K562 (cell line): ENCODE measurements around the gene GTPBP2. TPM values are rescaled to one million over a fixed set of nuclear protein-coding genes. Genes with fewer than 3 reads are reported as not detected.

Experiments
- ATAC-seq: fragments of 200-7000 bp; cut with Tn5 transposase; 3 replicates; pipeline ENCODE4 v1.9.1; 2020; ENCODE audit warnings: moderate library complexity
- BruUV-seq: library from RNA; stranded (reverse); fragments of 400-500 nt; replicated peaks from 2 replicates; lab custom pipeline; 2021; lab: Mats Ljungman, UMichigan
- CTCF ChIA-PET: fragments of 300-600 bp; formaldehyde crosslinking; extraction: SDS; loops from one replicate; lab custom pipeline; 2021; ENCODE audit warnings: low intra/inter-chr PET ratio; lab: Yijun Ruan, JAX
- POLR2A ChIA-PET: fragments of 300-600, 350-650 bp; sonication (Branson Sonifier 250); formaldehyde crosslinking; extraction: SDS; loops from one replicate; lab custom pipeline; 2021; ENCODE audit warnings: antibody characterized with exemption, inconsistent platforms; lab: Yijun Ruan, JAX
- DNase-seq, 4 experiments: peaks; one replicate each; pipeline versions ENCODE4 v3.0.0 to v3.0.0-alpha.2; 2011 to 2018; ENCODE audit warnings: low spot score in 3 of 4, mixed read lengths in 3 of 4; ENCODE audit errors: extremely low read depth in 1 of 4
- FAIRE-seq: peaks from 2 replicates; lab custom pipeline; 2011; peaks lifted over from hg19 to GRCh38; lab: Jason Lieb, UNC
- H2AFZ ChIP-seq: 2 replicates; pipeline ENCODE4 v1.6.0; 2011; ENCODE audit warnings: low read depth, low read length, control low read depth, inconsistent platforms
- H3K27ac ChIP-seq: fragments of 200-600 bp; 3 replicates; pipeline ENCODE4 v1.8.0; 2011; ENCODE audit warnings: low read depth, mild to moderate bottlenecking, control low read depth, inconsistent platforms, low read length, moderate library complexity, mixed read lengths; ENCODE audit errors: extremely low read depth
- H3K27me3 ChIP-seq, 2 experiments: fragments of 300-600 bp in 1 of 2; 2 replicates in 1 of 2; 3 replicates in 1 of 2; pipeline versions ENCODE4 v1.6.0 to v1.8.0; 2011; ENCODE audit warnings: inconsistent platforms in 2 of 2, low read length in 2 of 2, mild to moderate bottlenecking in 1 of 2, mixed read lengths in 1 of 2, moderate library complexity in 1 of 2; ENCODE audit not compliant: control insufficient read depth in 2 of 2, insufficient read depth in 2 of 2
- H3K36me3 ChIP-seq: fragments of 300-600 bp; 3 replicates; pipeline ENCODE4 v1.8.0; 2011; ENCODE audit warnings: mild to moderate bottlenecking, low read length, inconsistent platforms; ENCODE audit not compliant: control insufficient read depth, insufficient read depth
- H3K4me1 ChIP-seq, 2 experiments: fragments of 200-600 bp in 1 of 2; replicated peaks in 1 of 2; 2 replicates in 1 of 2; 3 replicates in 1 of 2; pipeline versions ENCODE4 v1.5.1 to v1.8.0; 2011; ENCODE audit warnings: inconsistent platforms in 2 of 2, low read length in 2 of 2, mild to moderate bottlenecking in 1 of 2, mixed read lengths in 1 of 2, moderate library complexity in 1 of 2; ENCODE audit not compliant: control insufficient read depth in 2 of 2, insufficient read depth in 2 of 2
- H3K4me2 ChIP-seq: 2 replicates; pipeline ENCODE4 v1.6.1; 2011; ENCODE audit warnings: low read length, control low read depth, inconsistent platforms, mixed read lengths; ENCODE audit not compliant: insufficient read depth
- H3K4me3 ChIP-seq: fragments of 200-600 bp; sonication (generic), shearing (Covaris generic); 2 replicates; pipeline ENCODE4 v1.5.1; 2016; ENCODE audit warnings: control low read depth, inconsistent platforms
- H3K79me2 ChIP-seq: fragments of 200-600 bp; 3 replicates; pipeline ENCODE4 v1.8.0; 2011; ENCODE audit warnings: low read length, inconsistent platforms; ENCODE audit not compliant: control insufficient read depth, insufficient read depth
- H3K9ac ChIP-seq, 2 experiments: 2 replicates each; pipeline versions ENCODE4 v1.6.0 to v1.6.1; 2011; ENCODE audit warnings: low read depth in 2 of 2, low read length in 2 of 2, control low read depth in 1 of 2, inconsistent platforms in 1 of 2, mild to moderate bottlenecking in 1 of 2, mixed read lengths in 1 of 2; ENCODE audit not compliant: insufficient read depth in 1 of 2
- H3K9me1 ChIP-seq: one replicate; pipeline ENCODE4 v1.6.0; 2011; ENCODE audit warnings: inconsistent platforms, mild to moderate bottlenecking, low read length, moderate library complexity; ENCODE audit not compliant: control insufficient read depth, insufficient read depth
- H3K9me3 ChIP-seq: replicated peaks from 2 replicates; pipeline ENCODE4 v1.5.1; 2011; ENCODE audit warnings: low read depth, low read length, inconsistent platforms; ENCODE audit not compliant: control insufficient read depth, insufficient read depth
- H4K20me1 ChIP-seq: replicated peaks from 2 replicates; pipeline ENCODE4 v1.6.1; 2011; ENCODE audit warnings: low read length, inconsistent platforms, mixed read lengths; ENCODE audit not compliant: control insufficient read depth, insufficient read depth
- DPF2 ChIP-seq: fragments of 450-650 bp; IDR thresholded peaks from 2 replicates; pipeline ENCODE4 v1.6.1; 2016
- GABPB2 ChIP-seq: fragments of 250-450 bp; sonication (Bioruptor Pico); conservative IDR thresholded peaks from 2 replicates; pipeline ENCODE4 v1.5.1; 2021; ENCODE audit warnings: mild to moderate bottlenecking
- HMG20B ChIP-seq: fragments of 250-450 bp; sonication (Bioruptor Pico); IDR thresholded peaks from 2 replicates; pipeline ENCODE4 v1.5.0; 2021; ENCODE audit warnings: mild to moderate bottlenecking
- HMGN3 ChIP-seq: IDR thresholded peaks from 2 replicates; pipeline ENCODE4 v1.6.1; 2011; ENCODE audit warnings: borderline replicate concordance, low read depth, mild to moderate bottlenecking, mixed read lengths, low read length; ENCODE audit not compliant: insufficient read length; ENCODE audit errors: extremely low read depth
- KLF13 ChIP-seq: fragments of 450-650 bp; IDR thresholded peaks from 2 replicates; pipeline ENCODE4 v1.6.1; 2016; ENCODE audit warnings: missing genetic modification characterization, low read depth, mild to moderate bottlenecking, missing compliant biosample characterization, moderate library complexity, borderline replicate concordance
- MCM5 ChIP-seq: fragments of 450-650 bp; IDR thresholded peaks from 2 replicates; pipeline ENCODE4 v1.6.1; 2016; ENCODE audit warnings: low read depth
- NUFIP1 ChIP-seq: fragments of 450-650 bp; IDR thresholded peaks from 2 replicates; pipeline ENCODE4 v1.6.1; 2018; ENCODE audit not compliant: partially characterized antibody
- RNF2 ChIP-seq: sonication (generic); IDR thresholded peaks from 2 replicates; pipeline ENCODE4 v1.6.1; 2016
- SMARCB1 ChIP-seq: IDR thresholded peaks from 2 replicates; pipeline ENCODE4 v1.6.1; 2011; ENCODE audit warnings: improper control_type of control experiment, low read depth; ENCODE audit not compliant: insufficient read length
- TCF3 ChIP-seq: sonication (generic); formaldehyde crosslinking; IDR thresholded peaks from 2 replicates; pipeline ENCODE4 v1.4.0; 2020; ENCODE audit warnings: mild to moderate bottlenecking, missing genetic modification reagents
- ZBTB1 ChIP-seq: sonication (generic); formaldehyde crosslinking; IDR thresholded peaks from 2 replicates; pipeline ENCODE4 v1.8.1; 2023; ENCODE audit warnings: missing genetic modification reagents, low read depth, mild to moderate bottlenecking, borderline replicate concordance
- ZC3H11A ChIP-seq: IDR thresholded peaks from 2 replicates; pipeline ENCODE4 v1.6.1; 2012; ENCODE audit warnings: low read depth, low read length, improper control_type of control experiment
- ZNF347 ChIP-seq: fragments of 450-650 bp; formaldehyde crosslinking; IDR thresholded peaks from 2 replicates; pipeline ENCODE4 v1.4.0; 2020; ENCODE audit warnings: low read depth, mild to moderate bottlenecking, moderate library complexity
- WGBS: fragments of 100-300 bp; shearing (Covaris generic); methylation state at CpG from one replicate; pipeline ENCODE4 v1.1.6; 2016; ENCODE audit warnings: low coverage, mixed read lengths; ENCODE audit not compliant: insufficient coverage; ENCODE audit errors: missing lambda C conversion rate; 5-methylcytosine and 5-hydroxymethylcytosine counted together
- in situ Hi-C: fragments of 300-500 bp; cut with MboI; formaldehyde crosslinking; loops from 4 replicates; pipeline ENCODE4 v1.15.0; 2018; ENCODE audit warnings: inconsistent platforms, mixed read lengths
- intact Hi-C: fragments of 100-400 bp; cut with micrococcal nuclease; formaldehyde crosslinking; loops from 2 replicates; pipeline ENCODE4 v1.14.2; 2022
- polyA plus RNA-seq, 8 experiments: library from polyadenylated mRNA; depleted of rRNA in 4 of 8; stranded (reverse) in 5 of 8; unstranded in 3 of 8; fragments of >200 nt; fragmentation: Nextera tagmentation in 2 of 8; fragmentation: Illumina TruSeq in 1 of 8; extraction: Ambion mirVana in 2 of 8; extraction: Trizol in 1 of 8; gene quantifications; 2 replicates each; pipeline versions ENCODE4 v1.2.1 to v1.2.3, GENCODE V29; 2011 to 2014; ENCODE audit warnings: inconsistent platforms in 1 of 8, missing spikeins in 1 of 8
- total RNA-seq, 7 experiments: library from RNA; depleted of rRNA in 6 of 7; stranded (reverse); fragments of >200 nt in 6 of 7; fragmentation: Illumina TruSeq in 2 of 7; extraction: Trizol in 2 of 7; gene quantifications; 2 replicates each; pipeline versions ENCODE4 v1.2.1 to v1.2.3, GENCODE V29; 2011 to 2021; ENCODE audit warnings: low replicate concordance in 1 of 7
- TF ChIP-seq, protein P1 (sequence below): fragments of 250-450 bp; sonication (Bioruptor Pico); IDR thresholded peaks from 2 replicates; pipeline ENCODE4 v1.8.0; 2022; ENCODE audit warnings: inconsistent platforms
- TF ChIP-seq, protein P2 (sequence below): fragments of 150-350 bp; conservative IDR thresholded peaks from 2 replicates; pipeline ENCODE4 v1.6.1; 2014; ENCODE audit warnings: low read length

GTPBP2 gene
- total and polyA plus RNA-seq, 9 of the 15 experiments (the other 6 are each of a cell fraction or from before 2014, with no cell fraction given), result 48.4 to 196 (median 111) TPM

DNA sequence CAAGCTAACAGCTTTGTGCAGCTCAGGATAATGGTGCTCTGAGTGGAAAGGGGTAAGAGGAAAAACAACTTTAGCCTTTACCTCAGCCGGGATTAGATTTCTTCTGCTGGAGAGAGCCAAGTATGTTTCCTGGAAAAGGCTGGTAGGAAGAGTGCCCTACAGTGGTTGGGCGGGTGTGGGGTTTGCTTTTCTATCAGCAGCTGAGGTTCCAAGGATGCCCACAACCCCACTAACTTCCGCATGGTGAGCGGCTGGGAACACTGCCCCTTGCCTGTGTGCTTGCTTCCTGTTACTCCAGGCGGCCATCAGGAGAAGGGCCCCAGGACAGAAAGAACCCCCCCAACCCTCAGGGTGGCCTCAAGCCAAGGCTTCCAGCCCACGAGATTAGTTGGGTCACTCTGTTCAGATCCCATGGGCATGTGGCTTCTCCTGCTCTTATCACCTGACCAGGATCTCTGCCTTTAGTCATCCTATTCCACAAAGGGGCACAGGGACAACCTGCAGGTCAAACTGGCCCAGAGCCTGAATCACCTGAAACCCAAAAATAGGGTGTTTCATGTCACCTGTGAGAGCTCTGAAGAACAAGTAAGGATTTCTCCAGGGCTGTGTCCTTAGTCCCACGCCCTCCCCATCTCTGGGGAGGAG is 48.0 kb upstream of the GTPBP2 start:
- H3K27me3 ChIP-seq, result no peaks in the 10 kb centered on the region
- H2AFZ ChIP-seq, result no peak overlapping the region
- no peak overlapping the region for H3K9ac ChIP-seq
- no peaks in the 10 kb centered on the region for H3K9me3 ChIP-seq
- BruUV-seq, result no TSS peak
- no peak overlapping the region for H3K4me2 ChIP-seq
- no peak overlapping the region for H3K4me3 ChIP-seq
- intact Hi-C loops (no loop called here), in situ Hi-C loops (no loop called here)
- FAIRE-seq (no peak), ATAC-seq (no peak), DNase-seq (no peak)
- H3K36me3 ChIP-seq, result peaks cover 99% of the 10 kb centered on the region
- POLR2A ChIA-PET, result interaction anchor here (0.6 to 2.7 kb wide), 6 partner anchors 10 to 101 kb away, joined by 3 to 32 read pairs (median 4); partner anchors contain the start of gene MRPS18A
- H3K27ac ChIP-seq, result no peak overlapping the region
- H3K79me2 ChIP-seq, result peaks cover 17% of the 10 kb centered on the region
- CTCF ChIA-PET, result no interaction called here
- peaks cover 4% of the 10 kb centered on the region; the same call in 1 of the 2 replicates for H4K20me1 ChIP-seq
- peaks cover 3 to 7% of the 10 kb centered on the region in 2 experiments; a peak in 3 of 5 replicates for H3K4me1 ChIP-seq
- TF ChIP-seq SMARCB1, result no peak
- TF ChIP-seq, protein P1, sequence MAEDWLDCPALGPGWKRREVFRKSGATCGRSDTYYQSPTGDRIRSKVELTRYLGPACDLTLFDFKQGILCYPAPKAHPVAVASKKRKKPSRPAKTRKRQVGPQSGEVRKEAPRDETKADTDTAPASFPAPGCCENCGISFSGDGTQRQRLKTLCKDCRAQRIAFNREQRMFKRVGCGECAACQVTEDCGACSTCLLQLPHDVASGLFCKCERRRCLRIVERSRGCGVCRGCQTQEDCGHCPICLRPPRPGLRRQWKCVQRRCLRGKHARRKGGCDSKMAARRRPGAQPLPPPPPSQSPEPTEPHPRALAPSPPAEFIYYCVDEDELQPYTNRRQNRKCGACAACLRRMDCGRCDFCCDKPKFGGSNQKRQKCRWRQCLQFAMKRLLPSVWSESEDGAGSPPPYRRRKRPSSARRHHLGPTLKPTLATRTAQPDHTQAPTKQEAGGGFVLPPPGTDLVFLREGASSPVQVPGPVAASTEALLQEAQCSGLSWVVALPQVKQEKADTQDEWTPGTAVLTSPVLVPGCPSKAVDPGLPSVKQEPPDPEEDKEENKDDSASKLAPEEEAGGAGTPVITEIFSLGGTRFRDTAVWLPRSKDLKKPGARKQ (CRISPR knock-in tag), result no peak
- TF ChIP-seq ZBTB1 (CRISPR knock-in tag), result no peak
- TF ChIP-seq GABPB2 (CRISPR knock-in tag), result no peak
- TF ChIP-seq KLF13, result no peak
- TF ChIP-seq, protein P2, sequence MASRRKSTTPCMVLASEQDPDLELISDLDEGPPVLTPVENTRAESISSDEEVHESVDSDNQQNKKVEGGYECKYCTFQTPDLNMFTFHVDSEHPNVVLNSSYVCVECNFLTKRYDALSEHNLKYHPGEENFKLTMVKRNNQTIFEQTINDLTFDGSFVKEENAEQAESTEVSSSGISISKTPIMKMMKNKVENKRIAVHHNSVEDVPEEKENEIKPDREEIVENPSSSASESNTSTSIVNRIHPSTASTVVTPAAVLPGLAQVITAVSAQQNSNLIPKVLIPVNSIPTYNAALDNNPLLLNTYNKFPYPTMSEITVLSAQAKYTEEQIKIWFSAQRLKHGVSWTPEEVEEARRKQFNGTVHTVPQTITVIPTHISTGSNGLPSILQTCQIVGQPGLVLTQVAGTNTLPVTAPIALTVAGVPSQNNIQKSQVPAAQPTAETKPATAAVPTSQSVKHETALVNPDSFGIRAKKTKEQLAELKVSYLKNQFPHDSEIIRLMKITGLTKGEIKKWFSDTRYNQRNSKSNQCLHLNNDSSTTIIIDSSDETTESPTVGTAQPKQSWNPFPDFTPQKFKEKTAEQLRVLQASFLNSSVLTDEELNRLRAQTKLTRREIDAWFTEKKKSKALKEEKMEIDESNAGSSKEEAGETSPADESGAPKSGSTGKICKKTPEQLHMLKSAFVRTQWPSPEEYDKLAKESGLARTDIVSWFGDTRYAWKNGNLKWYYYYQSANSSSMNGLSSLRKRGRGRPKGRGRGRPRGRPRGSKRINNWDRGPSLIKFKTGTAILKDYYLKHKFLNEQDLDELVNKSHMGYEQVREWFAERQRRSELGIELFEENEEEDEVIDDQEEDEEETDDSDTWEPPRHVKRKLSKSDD, result no peak
- TF ChIP-seq TCF3 (CRISPR knock-in tag), result no peak
- no peak for TF ChIP-seq MCM5
- no peak for TF ChIP-seq HMG20B (CRISPR knock-in tag)
- TF ChIP-seq NUFIP1, result no peak
- TF ChIP-seq DPF2, result no peak
- no peak for TF ChIP-seq HMGN3
- no peak for TF ChIP-seq RNF2
- TF ChIP-seq ZNF347 (CRISPR knock-in tag), result no peak
- TF ChIP-seq ZC3H11A, result no peak
- H3K9me1 ChIP-seq, result no peaks in the 10 kb centered on the region
- WGBS, result 90% methylated on average over 7 of the region's 7 CpGs
